ENCODE data around the gene CISH.

CISH gene

GRCh38 chr3:50600141-50600753 lies 11.3 kb downstream of the CISH start:
- Histone ChIP-seq H3K27ac (ENCODE audit: low read depth, low read length) (no peak overlapping the region), H4K8ac (ENCODE audit: low read depth, low read length) (no peak overlapping the region)
- WGBS (ENCODE audit: extremely low coverage, insufficient coverage, insufficient read length), result no CpG with 5 or more reads among the region's 9 CpGs

GRCh38 chr3:50599716-50600118 lies 11.9 kb downstream of the CISH start:
- Histone ChIP-seq H3K4me3 (ENCODE audit: low read depth, low read length) (no peak overlapping the region), H3K79me1 (ENCODE audit: low read length) (peaks cover 12% of the 10 kb centered on the region), H3K4me1 (ENCODE audit: control insufficient read depth in 1 of 2, insufficient read depth in 2 of 2, low read length in 2 of 2) (peaks cover 24 to 29% of the 10 kb centered on the region in 2 experiments), H3K9ac (ENCODE audit: low read length) (no peak overlapping the region), H3K9me3 (ENCODE audit: insufficient read depth, low read depth, low read length) (no peaks in the 10 kb centered on the region), H4K12ac (ENCODE audit: low read depth, low read length) (no peak overlapping the region), H3K18ac (ENCODE audit: low read length) (no peak overlapping the region), H2BK12ac (ENCODE audit: low read length) (no peak overlapping the region), H2BK120ac (ENCODE audit: insufficient read depth, low read length, poor library complexity) (no peak overlapping the region), H3K14ac (ENCODE audit: low read length) (no peak overlapping the region), H3K4ac (ENCODE audit: low read depth, low read length) (no peak overlapping the region), H2AK5ac (ENCODE audit: low read length) (no peak overlapping the region), H2AFZ (ENCODE audit: insufficient read depth, low read length, poor library complexity) (no peak overlapping the region), H3K27ac (ENCODE audit: low read depth, low read length) (no peak overlapping the region), H4K91ac (ENCODE audit: low read depth, low read length) (no peak overlapping the region), H3K23ac (ENCODE audit: low read length) (no peak overlapping the region), H3K79me2 (ENCODE audit: control insufficient read depth, insufficient read depth, low read length, poor library complexity) (peaks cover 2% of the 10 kb centered on the region), H2BK5ac (ENCODE audit: low read depth, low read length, poor library complexity) (no peak overlapping the region), H3K4me2 (ENCODE audit: low read length) (no peak overlapping the region), H4K8ac (ENCODE audit: low read depth, low read length) (no peak overlapping the region), H3K36me3 (ENCODE audit: control insufficient read depth in 1 of 2, insufficient read depth in 2 of 2, low read length in 2 of 2) (no peaks in the 10 kb centered on the region), H3K27me3 (ENCODE audit: insufficient read depth, low read length) (no peaks in the 10 kb centered on the region)
- no peak for DNase-seq
- no CpG with 5 or more reads among the region's 1 CpG for WGBS (ENCODE audit: extremely low coverage, insufficient coverage, insufficient read length)

More at GRCh38 chr3:50600141-50600753, 11.3 kb downstream of the CISH start:
- Histone ChIP-seq H3K4ac (ENCODE audit: low read depth, low read length) (no peak overlapping the region), H3K9me3 (ENCODE audit: insufficient read depth, low read depth, low read length) (no peaks in the 10 kb centered on the region), H2BK12ac (ENCODE audit: low read length) (no peak overlapping the region), H3K36me3 (ENCODE audit: control insufficient read depth in 1 of 2, insufficient read depth in 2 of 2, low read length in 2 of 2) (no peaks in the 10 kb centered on the region), H2AFZ (ENCODE audit: insufficient read depth, low read length, poor library complexity) (peak overlapping the region; percentile 4), H2AK5ac (ENCODE audit: low read length) (no peak overlapping the region), H4K12ac (ENCODE audit: low read depth, low read length) (no peak overlapping the region), H3K9ac (ENCODE audit: low read length) (no peak overlapping the region), H2BK5ac (ENCODE audit: low read depth, low read length, poor library complexity) (no peak overlapping the region), H3K79me1 (ENCODE audit: low read length) (peaks cover 12% of the 10 kb centered on the region), H3K4me3 (ENCODE audit: low read depth, low read length) (no peak overlapping the region), H3K79me2 (ENCODE audit: control insufficient read depth, insufficient read depth, low read length, poor library complexity) (peaks cover 2% of the 10 kb centered on the region), H3K4me2 (ENCODE audit: low read length) (no peak overlapping the region), H2BK120ac (ENCODE audit: insufficient read depth, low read length, poor library complexity) (no peak overlapping the region), H3K14ac (ENCODE audit: low read length) (no peak overlapping the region), H3K18ac (ENCODE audit: low read length) (no peak overlapping the region), H3K4me1 (ENCODE audit: control insufficient read depth in 1 of 2, insufficient read depth in 2 of 2, low read length in 2 of 2) (peaks cover 24 to 29% of the 10 kb centered on the region in 2 experiments), H3K27me3 (ENCODE audit: insufficient read depth, low read length) (no peaks in the 10 kb centered on the region), H3K23ac (ENCODE audit: low read length) (no peak overlapping the region), H4K91ac (ENCODE audit: low read depth, low read length) (no peak overlapping the region)
- DNase-seq, result no peak

GRCh38 chr3:50599115-50599715 lies 12.4 kb downstream of the CISH start:
- no CpG with 5 or more reads among the region's 6 CpGs for WGBS (ENCODE audit: extremely low coverage, insufficient coverage, insufficient read length)
- H3K79me2 ChIP-seq (ENCODE audit: control insufficient read depth, insufficient read depth, low read length, poor library complexity), result peaks cover 2% of the 10 kb centered on the region

GRCh38 chr3:50594253-50594785 lies 17.3 kb downstream of the CISH start:
- DNase-seq, result no peak
- Histone ChIP-seq H3K18ac (ENCODE audit: low read length) (no peak overlapping the region), H3K79me1 (ENCODE audit: low read length) (no peaks in the 10 kb centered on the region), H4K12ac (ENCODE audit: low read depth, low read length) (no peak overlapping the region), H3K14ac (ENCODE audit: low read length) (no peak overlapping the region), H3K36me3 (ENCODE audit: control insufficient read depth in 1 of 2, insufficient read depth in 2 of 2, low read length in 2 of 2) (no peaks in the 10 kb centered on the region), H2BK120ac (ENCODE audit: insufficient read depth, low read length, poor library complexity) (no peak overlapping the region), H4K91ac (ENCODE audit: low read depth, low read length) (no peak overlapping the region), H3K4me2 (ENCODE audit: low read length) (no peak overlapping the region), H2AFZ (ENCODE audit: insufficient read depth, low read length, poor library complexity) (no peak overlapping the region), H3K4me1 (ENCODE audit: control insufficient read depth in 1 of 2, insufficient read depth in 2 of 2, low read length in 2 of 2) (peaks cover 0 to 2% of the 10 kb centered on the region in 2 experiments), H3K4me3 (ENCODE audit: low read depth, low read length) (no peak overlapping the region), H3K9ac (ENCODE audit: low read length) (no peak overlapping the region), H2BK5ac (ENCODE audit: low read depth, low read length, poor library complexity) (no peak overlapping the region), H3K27ac (ENCODE audit: low read depth, low read length) (no peak overlapping the region), H2AK5ac (ENCODE audit: low read length) (no peak overlapping the region), H3K79me2 (ENCODE audit: control insufficient read depth, insufficient read depth, low read length, poor library complexity) (no peaks in the 10 kb centered on the region), H4K8ac (ENCODE audit: low read depth, low read length) (no peak overlapping the region), H2BK12ac (ENCODE audit: low read length) (no peak overlapping the region), H3K27me3 (ENCODE audit: insufficient read depth, low read length) (no peaks in the 10 kb centered on the region), H3K9me3 (ENCODE audit: insufficient read depth, low read depth, low read length) (no peaks in the 10 kb centered on the region), H3K23ac (ENCODE audit: low read length) (no peak overlapping the region), H3K4ac (ENCODE audit: low read depth, low read length) (no peak overlapping the region)
- no CpG with 5 or more reads among the region's 2 CpGs for WGBS (ENCODE audit: extremely low coverage, insufficient coverage, insufficient read length)

More at GRCh38 chr3:50599115-50599715, 12.4 kb downstream of the CISH start:
- Histone ChIP-seq H3K9me3 (ENCODE audit: insufficient read depth, low read depth, low read length) (no peaks in the 10 kb centered on the region), H3K4me2 (ENCODE audit: low read length) (no peak overlapping the region), H3K27ac (ENCODE audit: low read depth, low read length) (no peak overlapping the region), H3K4me3 (ENCODE audit: low read depth, low read length) (no peak overlapping the region), H2BK12ac (ENCODE audit: low read length) (no peak overlapping the region), H3K4me1 (ENCODE audit: control insufficient read depth in 1 of 2, insufficient read depth in 2 of 2, low read length in 2 of 2) (peaks cover 24 to 29% of the 10 kb centered on the region in 2 experiments), H3K9ac (ENCODE audit: low read length) (no peak overlapping the region), H3K14ac (ENCODE audit: low read length) (no peak overlapping the region), H3K27me3 (ENCODE audit: insufficient read depth, low read length) (no peaks in the 10 kb centered on the region), H4K12ac (ENCODE audit: low read depth, low read length) (no peak overlapping the region), H4K91ac (ENCODE audit: low read depth, low read length) (no peak overlapping the region), H2BK120ac (ENCODE audit: insufficient read depth, low read length, poor library complexity) (no peak overlapping the region), H3K18ac (ENCODE audit: low read length) (no peak overlapping the region), H4K8ac (ENCODE audit: low read depth, low read length) (no peak overlapping the region), H3K23ac (ENCODE audit: low read length) (no peak overlapping the region), H2AFZ (ENCODE audit: insufficient read depth, low read length, poor library complexity) (no peak overlapping the region), H3K79me1 (ENCODE audit: low read length) (peaks cover 12% of the 10 kb centered on the region), H2BK5ac (ENCODE audit: low read depth, low read length, poor library complexity) (no peak overlapping the region), H3K4ac (ENCODE audit: low read depth, low read length) (no peak overlapping the region), H3K36me3 (ENCODE audit: control insufficient read depth in 1 of 2, insufficient read depth in 2 of 2, low read length in 2 of 2) (no peaks in the 10 kb centered on the region), H2AK5ac (ENCODE audit: low read length) (no peak overlapping the region)
- DNase-seq, result no peak

All from trophoblast cell (in vitro differentiated cells and primary cell).